HG03457 (cell line): Measurements from ENCODE around the gene OVCA2.

Experiments used
- ATAC-seq: cut with Tn5 transposase; IDR thresholded peaks from one replicate; pipeline ENCODE4 v1.9.1; 2021; ENCODE audit warnings: moderate number of reproducible peaks; ENCODE audit not compliant: unreplicated experiment

OVCA2 gene

GRCh38 chr17:2064520-2064971 is 22.7 kb downstream of the OVCA2 start:
- no peak for ATAC-seq

- ATAC-seq, result no peak
Observed at GRCh38 chr17:2064980-2065785, 23.4 kb downstream of the OVCA2 start.

DNA sequence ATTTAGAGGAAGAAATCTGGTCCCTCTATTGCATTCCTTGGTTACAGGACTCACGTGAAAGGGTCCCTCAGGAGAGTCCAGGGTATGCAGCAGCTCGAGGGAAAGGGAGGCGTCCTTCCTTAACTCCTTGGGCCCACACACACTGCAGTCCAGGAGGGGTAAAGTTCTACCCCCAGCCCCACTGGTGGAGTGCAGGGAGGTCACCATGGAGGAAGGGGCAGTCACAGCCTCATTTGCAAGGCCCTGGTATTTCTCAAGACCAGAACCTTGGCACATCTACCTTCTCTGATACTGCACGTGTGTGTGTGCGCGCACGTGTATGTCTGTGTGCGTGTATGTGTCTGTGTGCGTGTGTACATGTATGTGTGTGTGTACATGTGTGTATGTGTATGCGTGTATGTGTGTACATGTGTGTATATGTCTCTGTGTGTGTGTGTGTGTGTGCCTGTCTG is 24.2 kb downstream of the OVCA2 start:
- no peak for ATAC-seq

DNA sequence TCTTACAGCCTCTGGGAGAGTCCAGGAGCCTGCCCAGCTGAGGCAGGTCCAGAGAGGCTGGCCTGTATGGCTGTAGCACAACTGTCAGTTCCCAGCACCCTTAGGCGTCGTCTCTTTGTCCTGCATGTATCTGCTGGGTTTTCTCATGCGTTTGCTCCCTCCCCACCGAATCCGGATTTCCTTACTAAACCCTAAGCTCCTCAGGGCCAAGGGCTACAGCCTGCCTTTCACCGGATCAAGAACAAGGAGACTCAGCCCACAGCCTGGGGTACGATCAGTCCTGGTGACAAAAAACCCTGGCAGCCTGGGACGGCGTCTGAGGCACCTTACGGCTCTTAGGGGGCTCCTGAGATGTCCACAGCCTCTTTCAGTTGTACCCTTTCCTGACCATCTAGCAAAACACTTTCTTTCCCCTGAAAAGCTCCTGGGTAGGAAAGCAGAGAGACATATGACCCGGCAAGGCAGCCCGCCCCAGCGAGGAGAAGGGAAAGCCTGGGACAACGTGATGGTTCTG is 25.3 kb downstream of the OVCA2 start:
- no peak for ATAC-seq

- no peak for ATAC-seq
Observed at GRCh38 chr17:2067608-2068024, 25.8 kb downstream of the OVCA2 start.

DNA sequence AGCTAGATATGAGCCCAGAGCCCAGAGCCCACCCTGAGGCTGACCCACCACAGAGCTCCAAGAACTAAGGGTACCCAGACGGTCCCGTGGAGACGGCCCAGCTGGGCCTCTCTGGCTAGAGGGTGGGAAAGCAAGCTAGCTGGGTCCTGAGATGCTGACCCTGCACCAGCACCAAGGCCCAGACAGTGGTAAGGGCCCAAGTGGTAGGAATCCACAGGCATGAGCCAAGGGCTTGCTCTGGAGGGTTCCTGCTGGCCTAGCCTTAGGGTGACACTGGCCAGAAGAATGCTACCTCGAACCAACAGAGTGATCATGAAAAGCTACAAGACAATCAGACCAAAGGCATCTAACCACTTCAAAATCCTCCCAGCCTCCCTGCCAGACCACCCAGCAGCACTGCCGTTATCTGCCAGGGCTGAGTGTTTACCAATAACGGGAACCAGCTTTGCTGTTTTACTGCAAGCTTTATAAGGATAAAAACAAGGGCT is 26.3 kb downstream of the OVCA2 start:
- no peak for ATAC-seq

DNA sequence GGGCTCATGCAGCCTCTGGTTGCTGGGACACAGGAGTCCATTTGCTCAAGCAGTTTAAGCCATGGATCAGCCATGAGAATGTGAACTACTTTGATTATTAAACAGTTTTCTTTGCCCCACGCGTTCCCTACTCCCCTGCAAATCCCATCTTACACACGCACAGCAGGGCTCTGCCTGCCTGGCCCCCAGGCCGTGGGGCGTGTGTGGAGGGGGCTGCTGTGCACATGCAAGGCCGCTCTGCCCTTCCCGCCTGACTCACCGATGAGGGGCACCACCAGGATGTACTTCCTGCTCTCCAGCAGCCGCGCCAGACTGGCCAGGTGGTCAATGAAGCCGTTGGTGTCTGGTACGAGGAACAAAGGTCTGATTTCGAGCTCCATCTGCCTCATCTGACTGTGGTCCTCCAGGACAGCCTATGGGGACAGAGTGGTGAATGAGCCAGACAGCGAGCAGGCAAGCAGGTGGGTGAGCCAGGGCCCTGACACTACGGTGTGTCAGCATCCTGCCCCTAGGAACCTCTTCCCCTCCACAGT is 26.8 kb downstream of the OVCA2 start:
- no peak for ATAC-seq

GRCh38 chr17:2070241-2071023 is 28.6 kb downstream of the OVCA2 start:
- ATAC-seq, result peak; percentile 62

GRCh38 chr17:2071024-2071385 is 29.2 kb downstream of the OVCA2 start:
- ATAC-seq, result no peak

GRCh38 chr17:2071455-2072281 is 29.8 kb downstream of the OVCA2 start:
- ATAC-seq, result no peak

- ATAC-seq, result no peak
Observed at GRCh38 chr17:2074919-2075318, 33.1 kb downstream of the OVCA2 start.

GRCh38 chr17:2075336-2076086 is 33.7 kb downstream of the OVCA2 start:
- ATAC-seq, result no peak

DNA sequence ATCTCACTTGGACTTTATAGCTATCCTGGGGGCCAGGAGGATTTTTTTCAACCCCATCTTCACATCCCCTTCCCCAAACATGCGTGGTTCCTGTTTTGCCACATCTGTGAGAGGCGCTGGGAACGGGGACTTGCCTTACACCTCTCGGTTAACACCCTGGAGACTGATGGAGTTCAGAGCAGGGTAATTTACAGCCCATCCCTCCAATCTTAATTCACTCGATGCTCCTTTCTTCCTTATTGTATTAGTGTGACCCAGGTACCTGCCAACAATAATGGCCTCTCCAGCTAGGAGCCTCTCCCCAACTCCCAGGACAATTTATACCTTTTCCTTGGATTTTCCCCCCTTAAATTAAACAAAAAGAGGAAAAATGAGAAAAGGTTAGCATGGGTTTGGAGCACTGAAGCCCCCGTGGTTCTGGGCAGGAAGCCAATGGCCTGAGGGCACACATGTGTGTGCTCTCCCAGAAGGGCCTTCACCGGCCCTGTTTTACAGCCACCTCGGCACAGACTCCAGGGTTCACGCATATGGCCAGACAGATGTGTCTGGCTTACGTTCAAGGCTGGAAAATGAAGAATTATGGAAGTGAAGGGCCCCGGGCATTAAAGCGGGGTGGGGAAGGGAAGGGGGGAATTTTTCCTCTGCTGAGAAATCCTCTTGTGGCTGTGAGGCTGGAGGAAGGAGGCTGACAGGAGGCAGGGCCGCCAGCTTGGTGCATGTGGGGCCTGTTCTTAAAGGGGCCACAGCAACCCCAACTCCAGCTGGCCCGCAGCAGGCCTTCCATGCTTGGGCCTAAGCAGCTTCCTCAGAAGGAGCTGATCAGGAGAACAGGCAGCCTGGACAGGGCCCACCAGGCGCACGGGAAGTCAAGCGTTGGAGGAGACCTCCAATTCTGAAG is 34.5 kb downstream of the OVCA2 start:
- no peak for ATAC-seq

DNA sequence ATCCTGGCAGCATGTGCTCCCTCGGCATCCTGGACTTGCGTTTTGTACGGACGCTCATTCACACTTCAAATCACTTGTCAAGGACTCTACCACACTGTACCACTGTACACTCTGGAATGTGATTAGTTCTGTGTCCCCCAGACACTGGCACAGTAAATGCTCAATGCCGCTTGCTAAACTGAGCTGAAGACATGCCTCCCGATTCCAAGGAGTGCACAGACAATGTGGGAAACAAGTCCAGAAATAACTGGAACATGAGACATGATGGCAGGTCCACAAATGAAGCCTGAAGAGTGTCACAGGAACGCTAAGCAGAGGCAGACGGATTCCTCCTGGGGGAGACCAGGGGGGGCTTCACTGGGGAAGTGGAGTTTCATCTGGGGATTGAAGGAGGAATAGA is 35.2 kb downstream of the OVCA2 start:
- ATAC-seq, result no peak

GRCh38 chr17:2081564-2081963 is 39.7 kb downstream of the OVCA2 start:
- ATAC-seq, result no peak

DNA sequence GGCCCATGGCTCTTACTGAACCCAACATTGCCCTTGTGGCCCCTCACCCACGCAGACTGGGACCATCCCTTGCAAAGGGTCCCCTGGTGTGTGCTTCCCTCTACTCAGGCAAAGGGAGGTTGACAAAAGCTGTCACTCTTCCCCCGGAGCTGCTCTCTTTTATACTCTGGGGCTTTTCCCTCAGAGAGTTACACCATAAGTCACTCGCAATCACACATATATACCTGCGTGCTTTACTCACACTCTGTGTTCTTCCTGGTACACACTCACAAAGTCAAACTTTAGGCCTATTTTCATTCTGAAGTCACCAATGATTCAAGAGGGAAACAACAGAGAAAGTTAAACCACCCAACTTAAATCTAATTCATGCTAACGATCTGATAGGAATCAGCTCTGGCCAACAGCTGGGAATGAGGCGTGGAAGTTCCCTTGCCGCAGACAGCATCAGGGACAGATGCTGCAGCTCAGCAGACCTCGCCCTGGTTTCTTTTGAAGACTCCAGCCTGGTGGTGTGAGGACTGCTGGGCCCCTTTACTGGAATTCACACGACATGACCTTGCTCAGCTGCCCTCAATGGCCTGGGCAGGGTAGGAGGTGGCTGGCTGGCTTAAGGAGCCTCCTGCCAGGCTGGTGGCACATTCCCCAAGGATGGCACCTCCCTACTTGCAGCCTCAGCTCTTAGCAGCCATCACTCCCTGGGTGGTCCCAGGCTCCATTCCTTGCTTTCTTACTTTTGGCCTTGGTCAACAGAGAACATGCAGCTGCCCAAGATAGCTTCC is 40.4 kb downstream of the OVCA2 start:
- ATAC-seq, result no peak

GRCh38 chr17:2083613-2084035 is 41.8 kb downstream of the OVCA2 start:
- ATAC-seq, result no peak
